Activated CD4-positive, CD25-positive, alpha-beta regulatory T cell treated with anti-CD3 and anti-CD28 coated beads, Interleukin-2, amount 50 U/mL, for 24 hours (primary cell): ENCODE data around the gene SNHG17.
"Not testable (repeated sequence)": the region's sequence is repeated elsewhere in the genome, so short reads cannot be mapped to it uniquely, and the experiment has no call there.

ENCODE experiments used
- ATAC-seq, 2 donors: fragments of 150-1000 bp; cut with Tn5 transposase; one replicate each; pipeline ENCODE4 v1.10.0; 2021; ENCODE audit warnings: mild to moderate bottlenecking in 1 of 2, moderate library complexity in 1 of 2

SNHG17 gene

DNA sequence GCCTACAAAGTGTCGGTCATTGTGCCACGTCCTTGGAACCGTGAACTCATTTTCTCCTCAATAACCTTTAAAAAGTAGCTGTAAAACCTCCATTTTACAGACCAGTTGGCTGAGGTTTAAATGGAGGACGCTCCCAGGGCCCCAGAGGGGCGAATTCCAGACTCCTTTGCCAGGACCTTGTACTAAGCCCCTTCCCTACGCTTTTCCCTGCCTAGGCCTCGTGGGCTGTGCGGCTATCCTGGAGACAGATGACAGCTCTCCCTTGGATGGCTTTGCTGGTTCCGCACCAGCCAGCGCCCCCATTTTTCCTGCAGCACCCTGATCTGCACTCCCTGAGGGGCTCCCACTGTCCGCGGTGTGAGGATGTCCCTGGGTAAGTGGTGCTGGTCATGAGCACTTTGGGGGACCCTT is 12.1 kb upstream of the SNHG17 start:
- ATAC-seq = no peak

DNA sequence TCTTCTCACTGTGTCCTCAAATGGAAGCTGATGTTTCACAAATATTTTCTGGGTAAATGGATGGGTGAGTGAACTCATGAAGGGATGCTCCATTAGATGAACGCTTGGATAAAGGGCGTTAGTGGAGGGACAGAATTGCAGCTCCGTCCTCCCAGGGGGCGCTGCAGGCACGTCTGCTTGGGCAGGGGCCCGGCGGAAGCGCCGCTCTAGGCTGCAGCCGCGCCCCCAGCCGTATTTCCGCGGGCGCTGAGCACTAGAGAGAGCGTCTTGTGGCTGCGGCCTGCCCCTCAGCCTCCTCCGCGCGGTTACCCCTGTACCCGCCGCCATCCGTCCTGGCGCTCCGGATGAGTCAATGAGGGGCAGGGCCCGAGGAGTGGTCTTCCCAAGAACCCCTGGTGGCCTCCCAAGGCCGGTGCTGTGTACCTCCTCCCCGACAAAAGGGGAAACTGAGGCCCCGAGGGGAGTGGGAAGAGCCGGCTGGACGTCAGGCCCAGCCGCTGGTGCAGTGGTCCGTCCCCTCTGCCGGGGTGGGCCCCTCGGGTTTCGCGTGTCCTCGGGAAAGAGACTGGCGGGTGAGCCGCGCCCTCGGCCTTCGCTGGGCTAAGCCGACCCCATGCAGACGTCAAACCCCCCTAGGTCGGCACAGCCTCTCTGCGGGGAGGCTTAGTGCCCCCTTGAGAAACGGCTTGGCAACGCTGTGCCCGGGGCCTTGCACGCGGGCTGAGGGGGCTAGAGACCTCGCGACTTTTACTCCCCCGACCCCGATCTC is 11.5 kb upstream of the SNHG17 start:
- ATAC-seq = peak; percentile 98 to 99

DNA sequence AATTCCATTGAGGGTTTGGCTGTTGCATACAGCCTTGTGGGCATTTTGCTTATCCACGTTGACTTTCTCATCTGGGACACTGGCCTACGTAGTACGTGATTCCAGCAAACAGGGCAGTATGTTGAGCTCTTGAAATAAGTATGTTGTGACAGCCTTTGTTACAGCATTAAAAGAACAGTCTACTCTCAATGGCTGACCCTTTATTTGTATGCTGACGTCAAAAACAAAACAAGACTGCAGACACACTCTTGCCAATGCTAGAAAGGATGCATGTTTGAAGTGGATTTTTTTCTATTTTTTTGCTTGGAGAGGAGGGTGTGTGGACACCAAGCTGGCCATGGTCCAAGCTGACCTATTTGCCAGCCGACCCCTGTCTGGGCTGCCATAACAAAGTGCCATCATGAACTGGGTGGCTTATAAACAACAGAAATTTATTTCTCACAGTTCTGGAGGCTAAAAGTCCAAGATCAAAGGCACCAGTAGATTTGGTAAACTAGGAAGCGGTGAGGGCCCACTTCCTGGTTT is 10.8 kb upstream of the SNHG17 start:
- no peak for ATAC-seq

DNA sequence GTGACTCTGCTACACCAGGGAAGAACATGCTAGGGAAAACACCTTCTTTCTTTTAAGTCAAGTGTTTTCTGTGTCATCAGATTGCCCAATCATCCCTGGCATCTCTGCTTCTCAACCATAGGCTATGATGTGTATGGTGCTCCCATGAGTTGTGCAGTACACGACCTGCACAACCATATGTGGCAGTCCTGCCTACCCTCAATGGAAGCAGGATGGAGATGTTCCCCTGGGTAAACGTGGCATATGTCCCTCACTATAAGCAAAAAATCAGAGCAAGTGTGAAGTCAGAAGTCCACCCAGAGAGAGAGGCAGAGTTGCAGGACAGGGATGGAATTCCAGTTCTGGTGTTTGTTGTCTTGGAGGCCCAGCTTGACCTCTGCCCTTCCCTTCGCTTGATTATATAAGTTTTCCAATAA is 10.3 kb upstream of the SNHG17 start:
- no peak for ATAC-seq

DNA sequence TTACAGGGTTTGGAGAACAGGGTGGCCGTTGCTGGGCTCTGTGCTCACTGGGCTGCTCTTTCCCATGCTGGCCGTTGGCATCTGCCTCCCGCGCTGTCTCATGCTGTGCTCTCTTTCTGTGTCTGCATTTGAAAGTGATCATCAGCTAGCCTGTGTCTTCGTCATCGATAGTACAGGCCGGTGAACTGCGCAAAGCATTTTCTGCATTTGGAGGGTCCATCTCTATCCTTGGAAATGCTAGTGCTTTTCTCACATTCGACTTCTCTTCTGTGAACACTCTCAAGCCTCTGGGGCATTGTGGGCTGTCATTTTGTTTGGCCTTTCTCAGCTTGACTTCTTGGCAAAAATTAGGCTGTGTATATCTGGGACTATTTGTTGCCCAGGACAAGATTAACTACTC is 6.8 kb upstream of the SNHG17 start:
- ATAC-seq = no peak

DNA sequence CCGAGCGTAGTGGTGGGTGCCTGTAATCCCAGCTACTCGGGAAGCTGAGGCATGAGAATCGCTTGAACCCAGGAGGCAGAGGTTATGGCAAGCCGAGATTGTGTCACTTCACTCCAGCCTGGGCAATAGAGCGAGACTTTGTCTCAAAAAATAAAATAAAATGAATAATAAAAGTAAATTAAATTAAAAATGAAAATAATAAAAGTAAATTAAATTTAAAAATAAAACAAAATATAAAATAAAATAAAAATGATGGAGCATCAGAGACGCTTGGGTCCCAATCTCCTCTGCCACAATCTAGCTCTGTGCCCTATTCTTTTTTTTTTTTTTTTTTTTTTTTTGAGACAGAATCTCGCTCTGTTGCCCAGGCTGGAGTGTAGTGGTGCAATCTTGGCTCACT is 6.0 kb upstream of the SNHG17 start:
- ATAC-seq = not testable (repeated sequence)

DNA sequence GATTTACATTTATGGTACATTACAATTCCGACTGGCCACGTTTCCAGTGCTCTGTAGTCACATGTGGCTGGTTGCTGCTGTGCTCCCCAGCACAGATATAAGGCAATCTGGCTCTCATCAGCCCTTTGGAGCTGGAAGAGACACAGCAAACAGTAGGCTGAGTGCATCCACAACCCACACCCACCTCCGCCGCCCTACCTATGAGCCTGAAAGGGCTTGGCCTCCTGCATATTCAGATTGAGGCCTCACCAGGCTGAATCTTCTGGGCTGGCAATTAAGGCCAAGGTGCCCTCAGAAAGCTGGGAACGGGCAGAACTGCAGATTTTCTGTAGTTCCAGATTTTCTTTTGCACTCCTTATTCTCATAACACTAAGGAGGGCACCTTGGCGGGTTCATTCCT is 2.7 kb upstream of the SNHG17 start:
- no peak for ATAC-seq

DNA sequence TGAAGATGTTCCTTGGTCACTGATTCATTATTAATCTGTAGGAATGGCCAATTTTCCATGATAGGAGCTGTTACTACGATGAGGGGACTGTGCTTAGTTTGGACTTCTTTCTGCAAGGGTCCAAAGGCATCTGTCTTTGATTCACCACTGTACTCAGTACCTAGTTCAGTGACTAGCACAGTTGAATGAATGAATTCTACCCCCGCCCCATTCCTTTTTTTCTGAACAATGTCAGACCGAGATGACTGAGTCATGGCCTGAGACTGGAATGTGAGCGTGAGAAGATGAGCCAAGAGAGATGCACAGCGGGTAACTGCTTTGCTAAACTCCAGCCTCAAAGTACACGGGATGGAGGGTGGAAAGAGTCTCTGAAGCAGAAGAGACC is 419 bp upstream of the SNHG17 start:
- no peak for ATAC-seq

DNA sequence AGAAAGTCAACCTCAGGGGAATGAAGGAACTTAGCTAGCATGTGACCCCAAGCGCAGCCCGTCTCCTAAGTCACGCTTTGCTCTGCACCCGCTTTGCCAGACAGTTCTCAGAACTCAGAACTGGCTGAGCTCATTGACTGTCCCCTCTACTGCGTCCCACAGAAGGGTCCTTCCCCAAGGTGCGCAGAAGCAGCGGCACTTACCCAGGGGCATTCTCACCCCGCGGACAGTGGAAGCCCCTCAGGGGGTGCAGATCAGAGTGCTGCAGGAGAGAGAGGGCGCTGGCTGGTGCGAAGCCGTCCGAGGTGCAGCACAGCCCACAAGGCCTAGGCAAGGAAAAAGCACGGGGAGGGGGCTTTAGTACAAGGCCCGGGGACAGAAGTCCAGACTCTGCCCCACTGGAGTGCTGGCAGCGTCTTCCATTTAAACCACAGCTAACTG is 807 bp downstream of the SNHG17 start:
- peak; percentile 25 to 34 for ATAC-seq

DNA sequence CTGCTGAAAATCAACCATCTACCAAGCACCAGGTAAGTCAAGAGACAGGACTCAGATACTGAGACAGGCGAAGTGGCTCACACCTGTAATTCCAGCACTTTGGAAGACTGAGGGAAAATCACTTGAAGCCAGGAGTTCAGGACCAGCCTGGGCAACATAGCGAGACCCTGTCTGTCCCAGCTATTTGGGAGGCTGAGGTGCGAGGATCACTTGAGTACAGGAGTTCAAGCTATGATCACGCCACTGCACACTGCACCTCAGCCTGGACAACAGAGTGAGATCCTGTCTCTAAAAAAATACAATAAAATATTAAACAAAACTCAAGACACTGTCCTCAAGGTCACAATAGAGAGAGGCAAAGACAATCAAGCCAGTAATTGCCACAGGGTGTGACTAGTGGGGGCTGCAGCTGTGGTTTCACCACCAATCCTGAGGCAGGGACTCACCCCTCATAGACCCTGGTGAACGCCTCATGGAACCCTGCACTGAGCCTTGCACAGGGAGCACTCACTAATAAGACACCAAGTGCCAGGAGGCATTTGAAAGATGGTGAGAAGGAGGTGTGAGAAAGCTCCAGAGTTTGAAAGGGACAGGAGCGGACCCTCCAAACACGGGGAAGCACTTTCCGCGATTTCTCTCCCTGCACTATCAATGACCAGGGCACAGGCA is 1.7 kb downstream of the SNHG17 start:
- ATAC-seq = no peak

DNA sequence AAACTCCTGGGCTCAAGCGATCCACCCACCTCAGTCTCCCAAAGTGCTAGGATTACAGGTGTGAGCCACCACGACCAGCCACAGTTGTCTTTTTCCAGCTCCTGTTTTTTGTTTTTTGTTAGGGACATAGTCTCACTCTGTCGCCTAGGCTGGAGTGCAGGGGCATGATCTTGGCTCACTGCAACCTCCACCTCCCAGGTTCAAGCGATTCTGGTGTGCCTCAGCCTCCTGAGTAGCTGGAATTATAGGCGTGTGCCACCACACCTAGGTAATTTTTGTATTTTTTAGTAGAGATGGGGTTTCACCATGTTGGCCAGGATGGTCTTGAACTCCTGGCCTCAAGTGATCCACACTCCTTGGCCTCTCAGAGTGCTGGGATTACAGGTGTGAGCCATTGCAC is 2.3 kb downstream of the SNHG17 start:
- not testable (repeated sequence) for ATAC-seq

DNA sequence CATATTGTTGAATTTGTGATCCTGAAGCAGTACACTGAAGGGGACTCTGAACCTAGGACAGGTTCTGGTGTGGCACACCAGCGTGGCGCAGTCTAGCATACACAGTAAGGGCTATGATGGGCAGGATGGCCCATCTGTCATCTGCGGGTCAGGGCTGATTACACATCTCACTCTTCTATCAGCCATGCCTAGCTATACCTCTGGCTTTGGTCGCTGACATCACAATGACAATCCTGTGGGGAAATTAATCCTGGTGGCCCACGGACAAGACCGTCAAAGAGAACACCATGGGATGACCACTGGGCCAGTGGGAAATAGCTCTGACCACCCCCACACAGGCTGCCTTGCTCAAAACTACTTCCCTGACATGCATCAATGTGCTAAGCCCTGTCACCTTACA is 2.8 kb downstream of the SNHG17 start:
- no peak for ATAC-seq

DNA sequence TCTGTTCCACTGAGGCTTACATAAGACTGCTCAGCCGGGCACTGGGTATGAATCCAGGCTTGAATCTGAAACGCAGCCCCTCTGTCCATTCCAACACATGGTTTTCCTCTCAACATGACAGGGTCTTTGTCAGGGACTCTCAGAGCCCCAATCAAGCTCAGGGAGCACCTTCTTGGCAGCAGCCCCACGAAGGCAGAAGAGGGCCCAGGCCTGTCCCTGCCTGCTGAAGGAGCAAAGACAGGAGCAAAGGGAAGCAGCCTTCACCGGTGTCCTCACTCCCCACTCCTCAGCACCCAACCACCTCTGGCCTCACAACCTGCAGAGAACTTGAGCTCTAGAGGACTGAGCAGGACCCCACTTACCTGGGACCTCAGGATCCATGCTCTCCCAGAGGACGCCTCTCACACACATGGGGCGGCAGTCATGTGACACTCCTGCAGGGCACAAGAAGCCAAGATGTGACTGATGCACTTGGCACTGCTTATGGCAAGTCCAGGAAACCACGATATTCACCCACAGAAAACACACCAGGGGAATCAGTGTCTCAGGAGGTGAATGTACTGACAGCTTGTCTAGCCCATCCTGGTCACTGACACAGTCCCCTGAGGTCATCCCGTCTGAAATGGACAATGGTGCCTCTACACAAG is 4.3 kb downstream of the SNHG17 start:
- ATAC-seq = no peak

DNA sequence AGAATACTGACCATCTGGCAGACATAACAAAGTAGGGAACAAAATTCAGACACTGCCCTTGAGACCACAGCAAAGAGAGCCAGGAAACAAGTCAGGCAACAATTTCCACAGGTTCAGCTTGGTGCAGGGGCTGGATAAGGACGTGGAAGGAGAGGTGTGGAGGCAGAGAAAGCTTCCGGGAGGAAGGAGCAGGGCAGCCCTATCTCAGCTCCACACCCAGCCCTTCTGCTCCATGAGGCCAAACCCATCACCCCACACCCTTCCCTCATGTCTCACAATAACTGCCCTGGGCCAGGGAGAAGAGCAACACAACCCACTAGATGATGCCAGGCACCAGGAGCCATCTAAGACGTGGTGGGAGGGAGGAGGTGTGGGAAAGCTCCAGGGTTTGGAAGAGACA is 5.8 kb downstream of the SNHG17 start:
- no peak for ATAC-seq

DNA sequence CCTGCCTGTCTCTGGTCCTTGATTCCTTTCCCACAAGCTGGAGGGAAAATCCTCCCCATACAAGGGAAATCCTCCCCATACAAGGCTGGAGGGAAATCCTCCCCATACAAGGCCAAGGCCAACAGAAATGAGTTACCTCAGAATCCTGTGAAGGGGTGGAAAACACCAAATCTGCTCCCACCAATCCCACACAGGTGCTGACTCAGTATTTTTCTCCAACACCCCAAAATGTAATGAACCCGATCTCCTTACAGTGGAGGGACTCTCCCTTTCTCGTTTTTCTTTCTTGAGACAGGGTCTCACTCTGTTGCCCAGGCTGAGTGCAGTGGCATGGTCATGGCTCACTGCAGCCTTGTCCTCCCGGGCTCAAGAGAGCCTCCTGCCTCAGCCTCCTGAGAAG is 6.3 kb downstream of the SNHG17 start:
- ATAC-seq = no peak

DNA sequence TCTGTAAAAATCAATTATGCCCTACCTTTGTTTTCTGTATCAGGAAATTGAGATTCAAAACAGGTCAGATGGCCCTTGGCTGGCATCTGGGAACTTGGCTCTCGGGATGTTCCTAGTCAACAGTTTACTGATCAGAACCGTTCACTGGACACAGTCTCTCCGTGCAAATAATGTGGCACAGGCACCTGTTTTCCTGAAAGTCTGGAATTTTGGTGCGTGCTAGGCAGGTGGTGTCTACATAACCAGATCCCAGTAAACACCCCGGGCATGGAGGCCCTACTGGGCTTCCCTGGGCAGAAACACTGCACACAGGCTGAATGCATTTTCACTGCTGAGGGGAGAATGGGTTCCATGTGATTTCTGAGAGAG is 7.5 kb downstream of the SNHG17 start:
- ATAC-seq = no peak

DNA sequence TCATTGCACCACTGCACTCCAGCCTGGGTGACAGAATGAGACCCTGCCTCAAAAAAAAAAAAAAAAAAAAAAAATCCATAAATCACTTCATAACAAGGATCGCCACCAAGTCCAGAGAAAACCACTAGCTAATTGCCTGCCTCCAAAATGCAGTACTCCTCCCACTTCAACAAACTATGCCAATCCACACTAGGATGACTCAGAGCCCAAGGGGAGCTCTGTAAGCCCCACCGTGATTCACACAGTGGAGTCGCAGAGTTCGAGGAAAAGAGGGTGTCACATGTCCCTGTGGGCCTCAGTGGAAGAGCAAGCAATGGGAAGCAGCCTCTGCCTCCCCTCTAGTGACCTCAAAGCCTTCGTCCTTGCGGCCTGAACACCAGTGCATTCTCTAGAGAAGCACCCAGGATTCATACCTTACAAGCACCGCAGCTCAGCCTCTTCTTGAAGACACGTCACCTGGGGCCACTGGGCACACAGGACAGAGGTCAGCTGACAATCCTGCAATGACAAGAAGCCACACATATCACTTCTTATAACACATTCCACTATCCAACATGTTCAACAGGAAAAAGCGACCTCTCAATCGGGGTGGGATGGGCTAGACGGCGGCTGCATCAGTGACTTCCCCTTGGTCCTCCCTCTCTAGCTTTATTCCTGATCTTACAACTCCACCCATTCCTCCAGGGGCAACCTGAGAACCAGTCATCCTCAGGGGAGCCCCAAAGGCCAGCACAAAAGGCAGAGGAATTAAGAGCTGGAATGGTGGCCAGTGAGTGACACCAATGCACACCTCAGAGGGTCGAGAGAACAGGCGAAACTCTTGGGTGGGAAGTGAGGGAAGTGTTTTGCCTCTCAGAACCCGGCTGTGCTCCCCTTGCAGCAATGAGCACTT is 8.9 kb downstream of the SNHG17 start:
- ATAC-seq = peak; percentile 91 to 92

DNA sequence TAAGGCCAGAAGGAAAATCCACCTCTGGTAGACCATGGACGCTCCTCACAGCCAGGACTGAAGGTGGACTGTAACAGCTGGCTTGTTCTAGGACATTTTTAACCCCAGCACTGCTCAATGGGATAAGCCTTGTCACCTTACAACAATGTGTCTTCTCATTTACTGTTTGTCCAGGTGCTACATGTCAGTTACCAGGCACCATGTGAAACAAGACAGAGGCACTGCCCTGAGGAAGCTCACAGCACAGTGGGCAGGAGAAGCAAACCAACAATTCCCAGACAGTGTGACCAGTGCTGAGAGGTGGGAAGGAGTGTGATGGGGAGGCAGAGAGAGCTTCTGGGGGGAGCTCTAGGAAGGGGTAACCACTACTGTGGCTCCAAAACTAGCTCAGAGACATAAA is 10.7 kb downstream of the SNHG17 start:
- ATAC-seq = no peak

DNA sequence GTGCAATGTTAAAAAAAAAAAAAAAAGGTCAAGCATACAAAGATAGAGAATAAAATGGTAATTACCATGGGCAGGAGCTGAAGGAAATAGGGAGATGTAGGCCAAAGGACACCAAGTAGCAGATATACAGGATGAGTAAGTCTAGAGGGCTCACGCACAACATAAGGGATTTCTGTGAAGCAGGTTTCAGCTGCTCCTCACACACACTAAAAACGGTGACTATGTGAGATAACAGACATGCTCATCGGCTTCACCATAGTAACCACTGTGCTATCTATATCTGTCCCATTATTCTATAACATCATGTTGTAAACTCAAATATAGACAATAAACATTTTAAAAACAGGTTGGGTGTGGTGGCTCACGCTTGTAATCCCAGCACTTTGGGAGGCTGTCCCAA is 11.6 kb downstream of the SNHG17 start:
- no peak for ATAC-seq

DNA sequence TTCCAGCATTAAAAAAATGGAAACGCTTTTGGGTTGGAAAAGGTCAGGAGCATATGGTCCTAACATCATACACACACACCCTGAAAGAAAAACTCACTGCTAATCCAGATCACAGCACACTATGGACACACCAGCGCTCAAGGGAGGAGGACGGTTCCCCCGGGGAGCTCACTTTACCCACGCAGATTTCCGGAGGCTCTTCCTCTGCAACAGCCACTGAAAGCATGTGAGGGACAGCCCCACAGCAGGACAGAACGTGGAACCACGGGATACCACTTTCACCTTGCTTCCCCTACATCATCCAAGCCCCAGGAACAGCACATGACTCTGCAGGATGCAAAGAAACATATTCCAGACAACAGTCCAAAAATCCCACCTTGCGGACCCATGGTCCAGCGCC is 13.2 kb downstream of the SNHG17 start:
- ATAC-seq = no peak

DNA sequence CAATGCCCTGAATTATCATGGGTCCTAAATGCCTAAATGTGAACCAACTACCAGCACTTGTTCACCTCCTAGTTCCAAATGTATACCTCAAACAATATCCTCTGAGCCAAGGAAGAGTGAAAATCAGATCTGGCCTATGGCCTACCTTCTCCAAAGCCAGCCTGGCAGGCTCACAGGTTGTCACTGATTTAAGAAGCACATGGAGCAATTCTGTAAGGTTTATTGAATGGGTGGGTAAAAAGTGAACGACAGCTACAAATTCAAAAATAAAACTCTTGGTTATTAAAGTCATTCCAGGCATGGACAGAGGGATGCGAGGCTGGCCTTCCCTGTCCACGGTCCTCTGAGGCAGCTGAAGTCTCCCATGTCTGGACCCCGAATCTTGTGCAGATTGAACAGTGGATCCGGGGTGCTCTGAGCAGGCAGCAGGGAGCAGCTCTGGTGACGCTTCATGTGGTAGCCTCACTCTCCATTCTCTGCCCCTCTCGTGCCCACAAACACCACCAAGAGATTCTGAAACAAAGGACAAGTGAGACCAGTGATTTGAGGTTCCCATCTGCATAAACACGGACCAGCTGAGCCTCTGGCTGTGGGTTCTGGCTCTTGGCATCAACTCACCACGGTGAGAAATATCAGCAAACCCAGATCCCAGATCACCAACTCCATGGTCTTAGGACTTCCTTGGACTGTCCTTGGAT is 14.6 kb downstream of the SNHG17 start:
- ATAC-seq = no peak
